ENCODE measurements around the gene KBTBD13.

GRCh38 chr15:65058394-65059368 is 17.9 kb upstream of the KBTBD13 start:
- no peak for TF ChIP-seq CTCF (IDR thresholded peaks at IDR 0.05 in 4 of 5, conservative IDR thresholded peaks at IDR 0.05 in 1 of 5)
- TF ChIP-seq POLR2A (IDR thresholded peaks at IDR 0.05): no peak

Data from gastrocnemius medialis (tissue), 4 donors.